Duodenal mucosa (tissue), 2 donors: ENCODE results near the gene BAG1.

Experiments used
- H3K27ac ChIP-seq: one replicate; pipeline ENCODE4 v1.7.0; 2013; ENCODE audit warnings: low read depth, low read length
- H3K27me3 ChIP-seq, 2 donors: one replicate each; pipeline ENCODE4 v1.7.0; 2013; ENCODE audit warnings: low read length in 2 of 2, control low read depth in 1 of 2; ENCODE audit not compliant: insufficient read depth in 2 of 2, control insufficient read depth in 1 of 2
- H3K36me3 ChIP-seq, 2 donors: one replicate each; pipeline ENCODE4 v1.7.0; 2013; ENCODE audit warnings: low read length in 2 of 2, control low read depth in 1 of 2; ENCODE audit not compliant: insufficient read depth in 2 of 2, control insufficient read depth in 1 of 2
- H3K4me1 ChIP-seq, 2 donors: one replicate each; pipeline ENCODE4 v1.7.0; 2013; ENCODE audit warnings: low read length in 2 of 2, control low read depth in 1 of 2; ENCODE audit not compliant: insufficient read depth in 2 of 2, control insufficient read depth in 1 of 2
- H3K4me3 ChIP-seq, 2 donors: one replicate each; pipeline ENCODE4 v1.7.0; 2013; ENCODE audit warnings: low read length in 2 of 2, low read depth in 1 of 2
- H3K9ac ChIP-seq, 2 donors: one replicate each; pipeline ENCODE4 v1.7.0; 2013; ENCODE audit warnings: low read length in 2 of 2, low read depth in 1 of 2
- H3K9me3 ChIP-seq, 2 donors: one replicate each; pipeline ENCODE4 v1.7.0; 2013; ENCODE audit warnings: low read length in 2 of 2, control low read depth in 1 of 2; ENCODE audit not compliant: control insufficient read depth in 1 of 2

The BAG1 gene

DNA sequence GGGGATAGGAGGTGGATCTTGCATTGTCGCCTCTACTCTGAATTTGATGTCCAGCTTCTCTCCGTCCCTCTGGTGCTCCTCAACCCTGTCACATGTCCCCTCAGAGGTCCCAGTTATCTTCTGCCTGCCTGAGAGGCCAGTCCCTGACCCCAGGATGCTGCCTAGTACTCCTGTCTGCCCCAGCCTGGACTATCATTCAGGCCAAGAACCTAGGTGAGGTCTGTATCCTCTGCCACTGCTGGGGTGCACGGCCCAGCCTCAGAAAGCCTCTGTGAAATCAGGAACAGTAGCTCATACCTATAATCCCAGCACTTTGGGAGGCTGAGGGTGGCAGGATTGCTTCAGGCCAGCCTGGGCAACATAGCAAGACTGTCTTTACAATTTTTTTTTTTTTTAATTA, 15.9 kb downstream of the BAG1 start:
- Histone ChIP-seq H3K4me3 (no peak overlapping the region), H3K36me3 (peaks cover 5 to 39% of the 10 kb centered on the region in 2 donors), H3K27me3 (no peaks in the 10 kb centered on the region), H3K9me3 (no peaks in the 10 kb centered on the region), H3K9ac (no peak overlapping the region), H3K4me1 (peaks cover 5 to 6% of the 10 kb centered on the region in 2 donors), H3K27ac (no peak overlapping the region)

DNA sequence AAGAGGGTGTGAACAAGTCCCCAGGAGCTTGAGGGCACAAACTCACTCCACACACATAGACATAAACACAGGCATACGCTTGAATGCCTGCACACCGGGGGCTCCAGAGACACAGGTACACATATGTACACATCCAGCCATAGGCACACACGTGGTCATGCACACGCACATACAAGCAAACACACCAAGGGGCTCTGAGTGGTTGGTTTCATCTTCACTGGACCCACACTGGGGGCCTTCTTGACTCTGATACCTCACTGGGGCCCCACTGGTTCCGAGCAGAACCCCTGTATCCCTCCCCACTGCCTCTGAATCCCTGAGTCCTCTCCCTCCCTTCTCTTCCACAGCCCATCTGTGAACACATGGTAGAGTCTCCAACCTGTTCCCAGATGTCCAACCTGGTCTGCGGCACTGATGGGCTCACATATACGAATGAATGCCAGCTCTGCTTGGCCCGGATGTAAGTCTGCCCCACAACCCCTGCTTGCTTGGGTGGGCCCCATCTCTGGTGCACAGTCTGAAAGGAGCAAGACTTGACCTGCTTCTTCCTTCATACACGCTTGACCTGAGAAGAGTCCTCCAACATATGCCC, 18.1 kb downstream of the BAG1 start:
- Histone ChIP-seq H3K27ac (no peak overlapping the region), H3K4me1 (peaks cover 5 to 8% of the 10 kb centered on the region in 2 donors), H3K9me3 (no peaks in the 10 kb centered on the region)

DNA sequence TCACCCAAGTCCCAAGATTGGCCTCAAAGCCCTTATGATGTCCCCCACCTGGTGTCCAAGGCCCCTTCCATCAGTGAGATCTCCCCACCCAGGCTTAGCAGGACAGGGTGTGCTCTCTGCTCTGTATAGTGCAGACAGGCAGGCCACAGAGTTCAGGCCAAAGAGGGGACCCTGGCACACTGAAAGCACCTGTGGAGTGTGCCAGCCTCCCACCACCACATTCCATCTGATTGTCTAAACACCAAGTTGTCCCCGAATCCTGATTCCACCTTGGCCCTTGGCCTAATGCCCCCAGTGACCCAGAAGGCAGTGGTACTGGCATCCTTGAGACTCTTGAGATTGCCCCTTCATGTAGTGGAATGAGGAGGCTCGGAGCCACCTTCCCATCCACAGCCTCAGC, 19.2 kb downstream of the BAG1 start:
- no peak overlapping the region for H3K9ac ChIP-seq
- H3K27ac ChIP-seq = no peak overlapping the region
- H3K27me3 ChIP-seq = no peaks in the 10 kb centered on the region
- H3K36me3 ChIP-seq = peaks cover 0 to 20% of the 10 kb centered on the region in 2 donors
- no peaks in the 10 kb centered on the region for H3K9me3 ChIP-seq
- H3K4me1 ChIP-seq = peaks cover 5 to 16% of the 10 kb centered on the region in 2 donors
- no peak overlapping the region for H3K4me3 ChIP-seq

More for the DNA sequence above, 18.1 kb downstream of the BAG1 start:
- no peak overlapping the region for H3K9ac ChIP-seq
- H3K27me3 ChIP-seq = no peaks in the 10 kb centered on the region
- peaks cover 0 to 23% of the 10 kb centered on the region in 2 donors for H3K36me3 ChIP-seq
- no peak overlapping the region for H3K4me3 ChIP-seq

DNA sequence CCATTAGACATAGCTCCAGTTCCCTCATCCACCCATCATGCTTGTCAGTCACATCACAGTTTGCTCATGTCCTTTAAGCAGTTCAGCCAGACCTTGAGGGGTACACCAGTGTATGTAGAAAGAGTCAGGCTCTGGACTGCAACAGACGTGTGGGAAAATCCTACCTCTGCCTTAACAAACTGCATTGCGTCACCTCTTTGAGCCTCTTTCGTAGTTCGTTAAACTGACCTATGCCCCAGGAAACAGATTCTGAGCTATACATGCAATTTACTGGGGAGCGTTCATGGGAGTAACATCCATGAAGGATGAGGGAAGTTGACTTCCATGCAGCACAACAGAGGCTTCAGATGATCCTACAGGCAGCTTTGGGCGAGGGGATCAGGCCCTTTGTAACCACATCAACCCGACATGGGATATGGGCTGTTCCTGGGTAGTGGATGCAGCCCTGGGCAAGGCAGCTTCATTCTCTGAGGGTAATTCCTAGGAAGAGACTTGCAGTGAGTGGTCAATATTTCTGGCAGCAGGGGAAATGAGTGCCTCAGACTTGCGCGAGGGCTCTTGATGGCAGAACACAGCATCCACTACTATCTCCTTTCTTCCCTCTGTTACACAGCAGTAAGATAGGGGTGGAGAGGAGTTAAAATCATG, 20.2 kb downstream of the BAG1 start:
- Histone ChIP-seq H3K27ac (no peak overlapping the region), H3K36me3 (peaks cover 0 to 13% of the 10 kb centered on the region in 2 donors), H3K4me1 (peaks cover 5 to 26% of the 10 kb centered on the region in 2 donors), H3K27me3 (no peaks in the 10 kb centered on the region), H3K4me3 (no peak overlapping the region), H3K9me3 (no peaks in the 10 kb centered on the region), H3K9ac (no peak overlapping the region)

DNA sequence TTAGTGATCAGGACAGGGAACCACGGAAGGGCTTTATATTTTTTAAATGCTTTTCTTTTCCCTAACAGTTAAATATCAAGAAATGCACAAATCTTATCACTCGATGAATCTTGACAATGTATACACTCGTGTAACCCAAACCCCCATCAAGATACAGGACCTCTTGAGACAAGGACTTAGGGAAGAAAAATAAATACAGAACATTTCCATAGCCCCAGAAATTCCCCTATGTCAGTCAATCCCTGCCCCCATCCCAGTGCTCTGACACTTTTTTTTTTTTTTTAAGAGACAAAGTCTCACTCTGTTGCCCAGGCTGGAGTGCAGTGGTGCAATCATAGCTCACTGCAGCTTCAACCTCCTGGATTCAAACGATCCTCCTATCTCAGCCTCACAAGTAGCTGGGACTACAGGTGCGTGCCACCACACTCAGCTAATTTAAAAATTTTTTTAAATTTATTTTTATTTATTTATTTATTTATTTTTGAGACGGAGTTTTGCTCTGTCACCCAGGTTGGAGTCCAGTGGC, 21.8 kb downstream of the BAG1 start:
- no peaks in the 10 kb centered on the region for H3K9me3 ChIP-seq
- H3K4me3 ChIP-seq = no peak overlapping the region
- no peak overlapping the region for H3K27ac ChIP-seq
- no peaks in the 10 kb centered on the region for H3K27me3 ChIP-seq
- peaks cover 5 to 26% of the 10 kb centered on the region in 2 donors for H3K4me1 ChIP-seq
- H3K9ac ChIP-seq = no peak overlapping the region
- peaks cover 0 to 3% of the 10 kb centered on the region in 2 donors for H3K36me3 ChIP-seq

DNA sequence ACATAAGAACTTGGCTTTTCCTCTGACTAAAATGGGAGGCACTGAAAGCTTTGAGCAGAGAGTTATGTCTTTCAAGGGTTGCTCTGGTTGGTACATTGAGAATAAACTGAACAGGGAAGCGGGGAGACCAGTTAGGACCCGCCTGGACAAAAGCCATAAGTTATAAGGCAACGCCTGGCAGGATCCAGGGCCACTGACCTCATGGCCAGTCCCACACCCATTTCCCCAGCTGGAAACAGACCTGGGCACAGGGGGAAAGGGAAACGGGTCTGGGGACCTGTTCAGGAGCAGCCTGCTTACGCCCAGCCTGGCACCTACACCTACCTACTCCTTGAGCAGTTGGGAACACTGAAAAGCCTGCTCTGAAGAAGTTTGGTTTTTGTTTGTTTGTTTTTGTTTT, 23.2 kb downstream of the BAG1 start:
- no peaks in the 10 kb centered on the region for H3K9me3 ChIP-seq
- H3K27ac ChIP-seq = no peak overlapping the region
- H3K4me1 ChIP-seq = peaks cover 5 to 26% of the 10 kb centered on the region in 2 donors
- H3K36me3 ChIP-seq = no peaks in the 10 kb centered on the region
- H3K9ac ChIP-seq = peak overlapping the region in 1 of 2 donors; percentile 1
- no peaks in the 10 kb centered on the region for H3K27me3 ChIP-seq
- H3K4me3 ChIP-seq = peak overlapping the region in 1 of 2 donors; percentile 1

DNA sequence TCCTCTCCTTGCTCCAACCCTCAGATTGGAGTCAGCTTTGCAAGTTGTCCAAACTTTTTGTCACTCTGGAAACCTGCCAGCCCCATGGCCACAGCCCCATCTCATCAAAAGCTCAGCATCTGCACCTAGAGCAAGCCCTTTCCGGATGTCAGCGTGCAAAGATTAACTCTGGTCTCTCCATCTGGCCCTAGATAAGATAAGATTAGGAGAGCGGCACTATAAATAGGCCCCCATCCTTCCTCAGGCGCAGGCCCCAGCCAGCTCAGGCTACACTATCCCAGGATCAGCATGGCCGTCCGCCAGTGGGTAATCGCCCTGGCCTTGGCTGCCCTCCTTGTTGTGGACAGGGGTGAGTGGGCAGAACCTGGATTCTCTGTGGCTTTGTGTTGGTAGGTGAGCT, 24.6 kb downstream of the BAG1 start, which contains the start of gene SPINK4:
SPINK4 (plus strand) TSS at position 247 of the 400 bp plus-strand sequence; CDS start at position 289, 42 bp downstream.
- no peaks in the 10 kb centered on the region for H3K9me3 ChIP-seq
- H3K27me3 ChIP-seq = no peaks in the 10 kb centered on the region
- H3K4me3 ChIP-seq = peak within 1 kb of the TSS; percentile 5 to 11
- H3K36me3 ChIP-seq = no peaks in the 10 kb centered on the region
- H3K4me1 ChIP-seq = peaks cover 7 to 29% of the 10 kb centered on the region in 2 donors
- no peak within 1 kb of the TSS for H3K27ac ChIP-seq
- peak within 1 kb of the TSS; percentile 18 to 22 for H3K9ac ChIP-seq

DNA sequence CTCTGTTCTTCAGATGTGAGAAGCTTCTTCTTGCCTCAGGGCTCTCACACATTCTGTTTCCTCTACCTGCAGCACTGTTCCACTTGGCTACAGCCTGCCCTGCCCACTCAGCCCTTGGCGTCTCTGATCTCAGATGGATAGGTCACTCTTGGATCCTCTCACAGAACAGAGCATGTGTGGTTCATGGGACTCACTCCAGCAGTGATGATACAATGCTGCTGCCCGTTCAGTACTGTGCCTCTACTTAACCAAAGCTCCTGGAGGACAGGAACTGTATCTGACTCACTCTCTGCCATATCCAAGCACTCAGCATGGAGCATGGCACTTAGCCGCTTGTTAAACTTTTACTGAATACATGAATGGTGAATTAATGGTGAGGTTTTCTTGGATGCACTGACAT, 27.9 kb downstream of the BAG1 start:
- Histone ChIP-seq H3K27ac (no peak overlapping the region), H3K9me3 (no peaks in the 10 kb centered on the region), H3K4me1 (peaks cover 20 to 42% of the 10 kb centered on the region in 2 donors), H3K36me3 (no peaks in the 10 kb centered on the region), H3K9ac (no peak overlapping the region), H3K4me3 (no peak overlapping the region), H3K27me3 (no peaks in the 10 kb centered on the region)

DNA sequence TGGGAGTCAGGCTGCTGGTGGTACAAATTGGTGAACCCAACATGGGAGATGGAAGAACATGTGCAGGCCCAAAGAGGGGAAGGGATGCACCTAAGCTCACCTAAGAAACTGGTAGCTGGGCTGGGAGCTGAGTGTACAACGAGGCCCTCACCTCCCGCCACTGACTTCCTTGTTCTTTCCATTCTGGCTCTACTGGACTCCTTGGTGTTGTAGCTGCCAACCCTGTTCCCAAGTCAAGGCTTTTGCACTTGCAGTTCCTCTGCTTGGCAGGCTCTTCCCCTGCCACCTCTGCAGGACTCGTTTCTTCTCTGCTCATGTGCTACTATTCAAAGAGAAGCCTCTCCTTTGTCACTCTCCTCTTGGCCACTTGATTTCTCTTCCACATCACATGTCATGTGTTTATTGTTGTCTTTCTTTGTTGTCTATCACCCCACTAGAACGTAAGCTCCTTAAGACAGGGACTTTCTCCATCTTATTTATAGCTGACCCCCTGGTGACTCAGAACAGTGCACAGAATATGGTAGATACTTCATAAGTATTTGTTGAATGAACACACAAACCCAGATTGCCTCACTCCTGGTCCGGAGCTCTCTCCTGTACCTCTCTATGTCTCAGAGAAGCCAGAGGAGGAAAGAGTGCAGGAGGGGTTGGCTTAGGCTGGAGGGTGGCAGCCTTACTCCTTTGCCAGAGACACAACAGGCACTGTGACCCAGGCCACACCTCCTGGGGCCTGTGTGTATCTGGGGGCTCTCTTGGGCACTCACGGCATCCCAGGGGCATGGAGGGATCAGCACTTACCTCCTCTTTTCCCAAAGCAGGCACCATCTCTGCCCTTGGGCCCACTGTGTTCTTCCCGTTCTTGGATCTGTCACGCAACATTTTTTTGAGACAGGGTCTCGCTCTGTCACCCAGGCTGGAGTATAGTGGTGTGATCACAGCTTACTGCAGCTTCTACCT, 29.7 kb downstream of the BAG1 start:
- Histone ChIP-seq H3K9ac (peak overlapping the region; percentile 22 to 62), H3K27me3 (no peaks in the 10 kb centered on the region), H3K9me3 (no peaks in the 10 kb centered on the region), H3K4me1 (peaks cover 15 to 32% of the 10 kb centered on the region in 2 donors), H3K4me3 (no peak overlapping the region), H3K36me3 (no peaks in the 10 kb centered on the region), H3K27ac (peak overlapping the region; percentile 74)
